GM19463 (cell line): ENCODE results near the gene PCDHGC4.

Experiments
- ATAC-seq: cut with Tn5 transposase; IDR thresholded peaks from one replicate; pipeline ENCODE4 v1.9.1; 2021; ENCODE audit warnings: mild to moderate bottlenecking, moderate library complexity; ENCODE audit not compliant: unreplicated experiment

PCDHGC4 gene

DNA sequence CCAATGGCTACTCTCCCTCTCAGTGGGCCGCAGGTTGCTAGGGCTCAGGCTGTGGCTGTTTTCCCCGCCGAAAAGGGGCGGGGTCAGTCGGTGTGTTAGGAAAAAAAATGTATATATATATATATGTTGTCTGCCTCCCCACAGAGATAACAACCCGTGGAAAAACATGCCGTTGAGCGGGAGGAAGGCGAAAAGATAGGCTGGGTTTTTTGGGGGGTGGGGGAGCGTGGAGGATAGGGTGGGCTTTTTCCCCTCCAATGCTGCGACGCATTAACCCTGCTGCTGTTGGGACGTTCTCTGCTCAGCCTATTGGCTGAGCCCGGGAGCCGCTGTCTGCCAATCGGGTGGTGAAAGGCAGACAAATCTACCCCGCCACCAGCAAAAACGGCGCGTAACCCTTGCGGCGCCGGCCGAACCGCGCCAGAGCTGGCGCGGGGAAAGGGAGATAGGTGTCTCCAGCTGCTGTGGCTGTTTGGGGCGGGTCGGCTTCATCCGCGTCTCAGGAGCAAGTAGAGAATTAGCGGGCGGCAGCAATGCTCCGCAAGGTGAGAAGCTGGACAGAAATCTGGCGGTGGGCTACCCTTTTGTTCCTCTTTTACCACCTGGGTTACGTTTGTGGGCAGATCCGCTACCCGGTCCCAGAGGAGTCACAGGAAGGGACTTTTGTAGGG lies at the start of gene PCDHGC4:
Gene PCDHGC4 (plus strand): TSS at position 390 of the 671 bp plus-strand sequence. CDS start 144 bp downstream, at position 534.
- ATAC-seq = no peak

DNA sequence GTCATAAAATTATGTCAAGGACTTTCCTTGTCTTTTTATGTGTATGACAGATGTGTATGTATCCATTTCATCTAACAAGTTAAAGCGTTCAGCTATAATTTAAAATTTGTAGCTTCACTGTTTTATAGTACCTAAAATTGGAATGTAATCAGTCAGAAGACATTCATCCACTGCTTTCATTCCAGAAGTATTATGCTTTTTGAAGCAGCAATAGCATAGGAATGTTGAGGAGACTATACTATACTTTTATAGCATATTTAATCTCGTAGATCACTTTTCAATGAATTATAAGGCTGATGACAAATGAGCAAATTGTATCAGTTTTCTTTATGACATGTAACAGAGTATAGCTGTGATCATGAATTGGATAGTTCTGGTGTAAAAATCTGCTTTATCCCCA lies 47.6 kb upstream of the PCDHGC4 start:
- ATAC-seq = no peak

DNA sequence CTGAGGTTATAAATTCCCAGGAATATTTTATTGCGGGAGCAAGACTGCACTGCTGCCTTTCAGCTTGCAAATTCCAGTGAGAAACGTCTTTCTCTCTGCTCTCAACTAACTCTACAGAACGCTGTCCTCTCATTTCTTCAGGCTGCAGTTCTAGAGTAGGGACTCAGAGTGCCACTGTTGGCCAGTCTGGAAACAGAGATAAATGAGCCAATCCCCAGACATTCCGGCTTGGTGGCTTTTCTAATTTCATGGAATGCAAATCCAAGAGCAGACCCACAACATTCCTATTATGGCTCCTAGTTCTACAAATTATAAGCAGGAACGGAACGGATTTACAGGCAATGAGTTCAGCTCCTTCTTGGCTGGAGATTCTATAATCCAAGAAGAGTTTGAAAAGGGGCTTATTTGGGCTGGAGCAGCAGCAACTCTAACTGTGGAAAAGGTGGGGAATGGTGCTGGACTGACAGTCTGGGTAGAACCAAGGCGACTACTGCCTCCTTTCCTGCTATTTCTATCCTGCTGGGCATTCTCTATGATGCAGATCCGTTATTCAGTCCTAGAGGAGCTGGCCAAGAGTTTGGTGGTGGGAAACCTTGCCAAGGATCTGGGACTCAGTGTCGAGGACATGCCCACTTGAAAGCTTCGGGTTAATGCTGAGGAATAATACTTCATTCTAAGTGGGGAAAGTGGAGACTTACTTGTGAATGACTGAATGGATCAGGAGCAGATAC lies 45.3 kb upstream of the PCDHGC4 start:
- ATAC-seq = no peak

- ATAC-seq = no peak
Observed at GRCh38 chr5:141440341-141440740, 44.5 kb upstream of the PCDHGC4 start.

- no peak for ATAC-seq
Observed at GRCh38 chr5:141441571-141442170, 43.2 kb upstream of the PCDHGC4 start.

DNA sequence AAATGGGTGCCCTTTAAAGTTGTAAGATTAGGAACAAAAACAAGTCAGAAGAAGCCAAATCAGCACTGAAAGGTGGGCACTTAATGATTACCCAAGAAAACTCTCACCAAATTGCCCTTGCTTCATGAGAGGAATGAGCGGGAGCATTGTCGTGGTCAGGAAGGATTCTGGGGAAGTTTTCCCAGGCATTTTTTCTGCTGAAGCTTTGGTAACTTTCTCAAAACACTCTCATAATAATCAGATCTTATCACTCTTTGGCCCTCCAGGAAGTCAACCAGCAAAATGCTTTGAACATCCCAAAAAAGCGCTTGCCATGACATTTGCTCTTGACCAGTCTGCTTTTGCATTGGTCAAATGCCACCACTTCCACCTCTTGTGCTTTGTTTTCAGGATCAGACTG lies 19.5 kb upstream of the PCDHGC4 start:
- no peak for ATAC-seq

- ATAC-seq = peak; percentile 99
Observed at GRCh38 chr5:141475625-141476131, 9.2 kb upstream of the PCDHGC4 start, which contains the start of gene PCDHGC3. PCDHGC3 (plus strand) TSS chr5:141475966; CDS start chr5:141476117, 151 bp downstream.

DNA sequence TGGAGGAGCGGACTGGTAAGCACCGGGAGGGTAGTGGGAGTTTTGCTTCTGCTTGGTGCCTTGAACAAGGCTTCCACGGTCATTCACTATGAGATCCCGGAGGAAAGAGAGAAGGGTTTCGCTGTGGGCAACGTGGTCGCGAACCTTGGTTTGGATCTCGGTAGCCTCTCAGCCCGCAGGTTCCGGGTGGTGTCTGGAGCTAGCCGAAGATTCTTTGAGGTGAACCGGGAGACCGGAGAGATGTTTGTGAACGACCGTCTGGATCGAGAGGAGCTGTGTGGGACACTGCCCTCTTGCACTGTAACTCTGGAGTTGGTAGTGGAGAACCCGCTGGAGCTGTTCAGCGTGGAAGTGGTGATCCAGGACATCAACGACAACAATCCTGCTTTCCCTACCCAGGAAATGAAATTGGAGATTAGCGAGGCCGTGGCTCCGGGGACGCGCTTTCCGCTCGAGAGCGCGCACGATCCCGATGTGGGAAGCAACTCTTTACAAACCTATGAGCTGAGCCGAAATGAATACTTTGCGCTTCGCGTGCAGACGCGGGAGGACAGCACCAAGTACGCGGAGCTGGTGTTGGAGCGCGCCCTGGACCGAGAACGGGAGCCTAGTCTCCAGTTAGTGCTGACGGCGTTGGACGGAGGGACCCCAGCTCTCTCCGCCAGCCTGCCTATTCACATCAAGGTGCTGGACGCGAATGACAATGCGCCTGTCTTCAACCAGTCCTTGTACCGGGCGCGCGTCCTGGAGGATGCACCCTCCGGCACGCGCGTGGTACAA lies 8.5 kb upstream of the PCDHGC4 start:
- ATAC-seq = peak; percentile 24

DNA sequence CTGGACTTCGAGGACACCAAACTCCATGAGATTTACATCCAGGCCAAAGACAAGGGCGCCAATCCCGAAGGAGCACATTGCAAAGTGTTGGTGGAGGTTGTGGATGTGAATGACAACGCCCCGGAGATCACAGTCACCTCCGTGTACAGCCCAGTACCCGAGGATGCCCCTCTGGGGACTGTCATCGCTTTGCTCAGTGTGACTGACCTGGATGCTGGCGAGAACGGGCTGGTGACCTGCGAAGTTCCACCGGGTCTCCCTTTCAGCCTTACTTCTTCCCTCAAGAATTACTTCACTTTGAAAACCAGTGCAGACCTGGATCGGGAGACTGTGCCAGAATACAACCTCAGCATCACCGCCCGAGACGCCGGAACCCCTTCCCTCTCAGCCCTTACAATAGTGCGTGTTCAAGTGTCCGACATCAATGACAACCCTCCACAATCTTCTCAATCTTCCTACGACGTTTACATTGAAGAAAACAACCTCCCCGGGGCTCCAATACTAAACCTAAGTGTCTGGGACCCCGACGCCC lies 7.7 kb upstream of the PCDHGC4 start:
- ATAC-seq = no peak

GRCh38 chr5:141477815-141478214 lies 7.0 kb upstream of the PCDHGC4 start:
- no peak for ATAC-seq

- ATAC-seq = no peak
Observed at GRCh38 chr5:141478321-141478945, 6.4 kb upstream of the PCDHGC4 start.

- no peak for ATAC-seq
Observed at GRCh38 chr5:141479776-141480175, 5.1 kb upstream of the PCDHGC4 start.

- no peak for ATAC-seq
Observed at GRCh38 chr5:141483902-141484301, 928 bp upstream of the PCDHGC4 start.

DNA sequence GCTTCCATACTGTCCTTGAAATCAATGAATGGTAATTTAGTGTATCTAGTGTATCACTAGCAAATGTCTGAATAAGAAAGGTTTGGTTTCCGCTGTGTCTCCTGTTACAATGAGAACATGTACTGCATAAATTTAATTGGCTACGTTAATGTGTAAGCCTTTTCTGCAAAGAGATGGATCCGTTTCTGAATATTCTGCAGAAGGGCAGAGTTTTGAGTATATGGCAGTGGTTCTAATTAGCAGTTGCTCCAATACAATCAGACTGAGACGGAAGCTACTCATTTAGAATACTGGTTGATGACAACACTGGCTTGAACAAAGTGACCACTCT lies 555 bp upstream of the PCDHGC4 start:
- ATAC-seq = no peak

DNA sequence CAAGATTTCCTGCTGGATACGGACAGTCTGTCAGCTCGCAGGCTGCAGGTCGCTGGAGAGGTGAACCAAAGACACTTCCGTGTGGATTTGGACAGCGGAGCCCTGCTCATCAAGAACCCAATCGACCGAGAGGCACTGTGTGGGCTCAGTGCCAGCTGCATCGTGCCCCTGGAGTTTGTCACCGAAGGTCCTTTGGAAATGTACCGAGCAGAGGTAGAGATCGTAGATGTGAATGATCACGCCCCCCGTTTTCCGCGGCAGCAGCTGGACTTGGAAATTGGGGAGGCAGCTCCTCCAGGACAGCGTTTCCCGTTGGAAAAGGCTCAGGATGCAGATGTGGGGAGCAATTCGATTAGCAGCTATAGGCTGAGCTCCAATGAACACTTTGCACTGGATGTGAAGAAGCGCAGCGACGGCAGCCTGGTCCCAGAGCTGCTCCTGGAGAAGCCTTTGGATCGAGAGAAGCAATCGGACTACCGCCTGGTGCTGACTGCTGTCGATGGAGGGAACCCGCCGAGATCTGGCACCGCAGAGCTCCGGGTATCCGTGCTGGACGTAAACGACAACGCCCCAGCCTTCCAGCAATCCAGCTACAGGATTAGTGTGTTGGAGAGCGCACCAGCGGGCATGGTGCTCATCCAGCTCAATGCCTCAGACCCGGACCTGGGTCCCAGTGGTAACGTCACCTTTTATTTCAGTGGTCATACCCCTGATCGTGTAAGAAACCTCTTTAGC lies 658 bp downstream of the PCDHGC4 start:
- ATAC-seq = no peak

DNA sequence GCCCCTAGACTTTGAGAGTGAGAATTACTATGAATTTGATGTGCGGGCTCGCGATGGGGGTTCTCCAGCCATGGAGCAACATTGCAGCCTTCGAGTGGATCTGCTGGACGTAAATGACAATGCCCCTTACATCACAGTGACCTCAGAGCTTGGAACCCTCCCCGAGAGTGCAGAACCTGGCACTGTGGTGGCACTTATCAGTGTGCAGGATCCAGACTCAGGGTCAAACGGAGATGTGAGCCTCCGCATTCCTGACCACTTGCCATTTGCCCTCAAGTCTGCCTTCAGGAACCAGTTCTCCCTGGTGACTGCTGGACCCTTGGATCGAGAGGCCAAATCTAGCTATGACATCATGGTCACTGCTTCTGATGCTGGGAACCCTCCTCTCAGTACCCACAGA lies 1.3 kb downstream of the PCDHGC4 start:
- no peak for ATAC-seq

DNA sequence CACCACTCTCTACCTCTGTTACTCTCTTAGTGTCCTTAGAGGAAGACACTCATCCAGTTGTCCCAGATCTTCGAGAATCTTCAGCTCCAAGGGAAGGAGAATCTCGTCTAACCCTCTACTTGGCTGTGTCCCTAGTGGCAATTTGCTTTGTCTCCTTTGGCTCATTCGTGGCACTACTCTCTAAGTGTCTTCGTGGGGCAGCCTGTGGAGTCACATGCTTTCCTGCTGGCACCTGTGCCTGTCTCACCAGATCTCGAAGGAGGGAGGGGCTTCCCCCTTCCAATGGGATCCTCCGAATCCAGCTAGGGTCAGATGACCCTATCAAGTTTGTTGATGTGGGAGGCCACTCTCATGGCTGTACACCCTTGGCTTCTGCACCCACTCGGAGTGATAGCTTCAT lies 2.3 kb downstream of the PCDHGC4 start:
- no peak for ATAC-seq

DNA sequence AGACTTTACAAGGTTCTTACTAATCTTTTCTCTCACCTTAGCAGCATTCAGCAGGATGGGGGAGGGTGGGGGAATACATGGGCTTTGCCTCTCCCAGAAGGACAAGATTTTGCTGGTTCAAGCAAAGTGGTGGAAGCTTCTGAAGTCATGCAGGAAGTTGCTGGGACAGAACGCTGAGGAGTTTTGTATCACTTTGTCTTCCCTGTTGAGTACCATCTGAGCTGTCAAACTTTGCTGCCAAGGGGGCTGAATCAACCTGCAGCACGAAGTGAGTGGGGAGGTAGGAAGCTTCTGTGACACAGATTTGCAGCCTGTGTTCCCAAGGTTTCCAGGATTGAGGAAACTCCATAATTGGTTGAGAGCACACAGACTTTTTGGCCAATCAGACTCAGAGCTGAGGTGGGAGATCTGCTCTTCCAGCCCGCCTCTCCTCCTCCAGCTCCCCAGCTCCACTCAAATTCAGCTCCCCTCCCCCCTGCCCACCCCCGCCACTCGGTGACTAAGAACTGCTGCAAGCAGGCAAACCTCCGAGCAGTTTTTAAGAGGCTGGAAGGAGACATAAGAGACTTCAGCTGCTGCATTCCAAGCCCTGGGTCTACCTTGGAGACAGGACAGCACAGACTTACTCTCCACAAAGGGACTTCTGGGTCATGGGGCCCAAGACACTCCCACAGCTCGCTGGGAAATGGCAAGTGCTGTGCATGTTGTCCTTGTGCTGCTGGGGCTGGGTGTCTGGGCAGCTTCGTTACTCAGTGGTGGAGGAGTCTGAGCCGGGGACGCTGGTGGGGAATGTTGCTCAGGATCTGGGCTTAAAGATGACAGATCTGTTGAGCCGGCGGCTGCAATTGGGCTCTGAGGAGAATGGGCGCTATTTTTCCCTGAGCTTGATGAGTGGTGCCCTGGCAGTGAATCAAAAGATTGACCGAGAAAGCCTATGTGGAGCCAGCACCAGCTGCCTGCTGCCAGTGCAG lies 4.0 kb downstream of the PCDHGC4 start, which contains the start of gene PCDHGC5:
Gene PCDHGC5 (plus strand): TSS at position 491 of the 971 bp plus-strand sequence. CDS start 160 bp downstream, at position 651.
- ATAC-seq = no peak
